Glomerular visceral epithelial cell (primary cell): Measurements from ENCODE around the gene PDLIM4.
A peak's percentile ranks its signal among the peaks of the same experiment; 100 is the strongest.

ENCODE experiments used
- DNase-seq: peaks from one replicate; pipeline ENCODE4 v3.0.0-alpha.2; 2016; ENCODE audit errors: extremely low spot score

PDLIM4 gene

GRCh38 chr5:132257131-132258101, at the start of gene PDLIM4:
TSS of gene PDLIM4 (plus strand) at chr5:132257696. CDS start at chr5:132257735, 39 bp downstream.
- no peak for DNase-seq

GRCh38 chr5:132207778-132208177, 49.7 kb upstream of the PDLIM4 start:
- no peak for DNase-seq

- peak; percentile 64 for DNase-seq
Observed at GRCh38 chr5:132209131-132209530, 48.4 kb upstream of the PDLIM4 start.

GRCh38 chr5:132209901-132210545, 47.5 kb upstream of the PDLIM4 start:
- no peak for DNase-seq

GRCh38 chr5:132210944-132211343, 46.6 kb upstream of the PDLIM4 start:
- no peak for DNase-seq

- no peak for DNase-seq
Observed at GRCh38 chr5:132211787-132212186, 45.7 kb upstream of the PDLIM4 start.

GRCh38 chr5:132213666-132214065, 43.8 kb upstream of the PDLIM4 start:
- no peak for DNase-seq

GRCh38 chr5:132214491-132214890, 43.0 kb upstream of the PDLIM4 start:
- DNase-seq, result no peak

- peak; percentile 98 for DNase-seq
Observed at GRCh38 chr5:132215329-132215728, 42.2 kb upstream of the PDLIM4 start.

GRCh38 chr5:132218321-132218720, 39.2 kb upstream of the PDLIM4 start:
- no peak for DNase-seq

- no peak for DNase-seq
Observed at GRCh38 chr5:132219289-132219970, 38.1 kb upstream of the PDLIM4 start.

GRCh38 chr5:132219981-132220380, 37.5 kb upstream of the PDLIM4 start:
- no peak for DNase-seq

GRCh38 chr5:132220491-132220890, 37.0 kb upstream of the PDLIM4 start:
- DNase-seq, result no peak

- peak; percentile 41 for DNase-seq
Observed at GRCh38 chr5:132221781-132222648, 35.5 kb upstream of the PDLIM4 start.

GRCh38 chr5:132222649-132223038, 34.9 kb upstream of the PDLIM4 start:
- no peak for DNase-seq

- DNase-seq, result no peak
Observed at GRCh38 chr5:132223861-132224260, 33.6 kb upstream of the PDLIM4 start.

GRCh38 chr5:132224716-132225115, 32.8 kb upstream of the PDLIM4 start:
- no peak for DNase-seq

- peak; percentile 90 for DNase-seq
Observed at GRCh38 chr5:132225165-132226032, 32.1 kb upstream of the PDLIM4 start.

GRCh38 chr5:132226516-132227234, 30.8 kb upstream of the PDLIM4 start:
- DNase-seq, result peak; percentile 47

GRCh38 chr5:132227235-132227484, 30.3 kb upstream of the PDLIM4 start:
- DNase-seq, result no peak
